Hepatocyte (in vitro differentiated cells): ENCODE data around the gene NUBPL. TPM values are rescaled to one million over a fixed set of nuclear protein-coding genes. Genes with fewer than 3 reads are reported as not detected.

Experiments used
- DNase-seq: peaks from one replicate; pipeline ENCODE4 v3.0.0-alpha.2; 2016; ENCODE audit warnings: low spot score
- H2AFZ ChIP-seq: fragments of 200-600 bp; sonication (generic); 2 replicates; pipeline ENCODE4 v1.6.0; 2016; ENCODE audit warnings: antibody characterized with exemption, mild to moderate bottlenecking
- H3K27ac ChIP-seq: fragments of 200-600 bp; sonication (generic); 2 replicates; pipeline ENCODE4 v1.5.1; 2016; ENCODE audit warnings: mild to moderate bottlenecking
- H3K27me3 ChIP-seq: fragments of 200-600 bp; sonication (generic); 2 replicates; pipeline ENCODE4 v1.6.1; 2016
- H3K36me3 ChIP-seq: fragments of 200-600 bp; sonication (generic); replicated peaks from 2 replicates; pipeline ENCODE4 v1.5.1; 2016; ENCODE audit warnings: low read depth; ENCODE audit not compliant: insufficient read depth
- H3K4me1 ChIP-seq: fragments of 200-600 bp; sonication (generic); 2 replicates; pipeline ENCODE4 v1.5.1; 2016; ENCODE audit warnings: mild to moderate bottlenecking, moderate library complexity; ENCODE audit not compliant: insufficient read depth
- H3K4me2 ChIP-seq: fragments of 200-600 bp; sonication (generic); 2 replicates; pipeline ENCODE4 v1.6.0; 2016
- H3K4me3 ChIP-seq: fragments of 200-600 bp; sonication (generic); 2 replicates; pipeline ENCODE4 v1.5.1; 2016; ENCODE audit warnings: mild to moderate bottlenecking
- H3K79me2 ChIP-seq: fragments of 200-600 bp; sonication (generic); 2 replicates; pipeline ENCODE4 v1.6.0; 2017; ENCODE audit warnings: mild to moderate bottlenecking
- H3K9me2 ChIP-seq: fragments of 200-600 bp; sonication (generic); replicated peaks from 2 replicates; pipeline ENCODE4 v1.6.0; 2017; ENCODE audit warnings: mild to moderate bottlenecking; ENCODE audit not compliant: insufficient read depth
- H3K9me3 ChIP-seq: fragments of 200-600 bp; sonication (generic); 2 replicates; pipeline ENCODE4 v1.5.1; 2016; ENCODE audit warnings: low read depth, mild to moderate bottlenecking
- H4K20me1 ChIP-seq: fragments of 200-600 bp; sonication (generic); 2 replicates; pipeline ENCODE4 v1.6.0; 2016; ENCODE audit warnings: mild to moderate bottlenecking; ENCODE audit not compliant: insufficient read depth, poor library complexity, severe bottlenecking
- EZH2 ChIP-seq: fragments of 200-600 bp; sonication (generic); IDR thresholded peaks from 2 replicates; pipeline ENCODE4 v1.6.1; 2016; ENCODE audit warnings: antibody characterized with exemption, mild to moderate bottlenecking, borderline replicate concordance
- EZH2phosphoT487 ChIP-seq: fragments of 200-600 bp; sonication (generic); IDR thresholded peaks from one replicate; pipeline ENCODE4 v1.6.1; 2018; ENCODE audit warnings: antibody characterized with exemption, mild to moderate bottlenecking, low read depth, moderate library complexity; ENCODE audit not compliant: unreplicated experiment, severe bottlenecking
- WGBS: methylation state at CpG from one replicate; pipeline ENCODE4 v1.1.6; 2016; ENCODE audit warnings: low lambda C conversion rate; ENCODE audit errors: missing lambda C conversion rate; 5-methylcytosine and 5-hydroxymethylcytosine counted together
- polyA plus RNA-seq: library from polyadenylated mRNA; unstranded; fragments of >200 nt; fragmentation: Nextera tagmentation; extraction: Ambion mirVana; gene quantifications from 2 replicates; pipeline ENCODE4 v1.2.1, GENCODE V29; 2016
- total RNA-seq: library from RNA; depleted of rRNA; stranded (reverse); fragments of >200 nt; gene quantifications from 2 replicates; pipeline ENCODE4 v1.2.3, GENCODE V29; 2014
- TF ChIP-seq, protein P1 (sequence below): fragments of 200-600 bp; sonication (generic); IDR thresholded peaks from 2 replicates; pipeline ENCODE4 v1.5.1; 2016; ENCODE audit warnings: antibody characterized with exemption, mild to moderate bottlenecking; ENCODE audit not compliant: poor library complexity

NUBPL gene
- total and polyA plus RNA-seq, 2 experiments from 2014 or later, result 7.4 to 14.8 TPM

DNA sequence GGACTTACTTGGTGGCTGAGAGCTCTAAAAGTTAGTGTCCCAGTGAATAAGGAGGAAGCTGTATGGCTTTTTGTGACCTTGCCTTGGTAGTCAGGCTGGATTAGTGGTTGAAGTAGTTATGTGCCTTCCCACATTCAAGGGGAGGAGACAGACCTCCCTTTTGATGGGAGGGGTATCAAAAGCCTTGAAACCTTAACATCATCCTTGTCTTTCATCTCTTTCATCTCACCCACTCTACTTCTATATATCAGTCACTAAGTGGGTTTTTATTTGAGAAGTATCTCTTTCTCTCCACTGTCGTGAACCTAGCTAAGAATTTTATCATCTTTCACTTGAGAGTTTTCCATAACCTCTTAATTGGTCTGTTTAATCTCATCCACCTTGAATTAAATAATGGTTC is 15.7 kb downstream of the NUBPL start:
- no peaks in the 10 kb centered on the region for H3K4me1 ChIP-seq
- 100% methylated on average over 1 of the region's 1 CpG for WGBS

DNA sequence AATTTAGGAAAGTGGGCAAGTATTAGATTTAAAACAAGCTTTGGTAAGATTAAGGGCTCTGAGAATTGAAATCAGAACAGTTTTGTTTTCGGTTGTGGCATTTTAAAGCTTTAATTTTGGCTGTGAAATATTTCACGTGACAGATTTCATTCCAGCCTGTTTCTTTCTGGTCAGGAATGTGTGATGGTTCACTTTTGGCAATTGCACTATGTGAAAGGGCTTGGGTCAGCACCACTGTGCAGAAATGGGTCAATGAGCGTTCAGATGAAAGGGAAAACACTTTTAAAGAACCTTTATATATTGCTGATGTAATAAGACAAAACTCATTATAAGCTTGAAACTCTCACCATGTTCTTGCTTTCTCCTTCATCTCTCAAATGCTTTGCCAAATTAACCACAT is 17.1 kb downstream of the NUBPL start:
- no peak for DNase-seq
- H3K9me2 ChIP-seq, result no peaks in the 10 kb centered on the region
- no peak overlapping the region for H3K4me3 ChIP-seq
- H3K9me3 ChIP-seq, result no peaks in the 10 kb centered on the region
- 60% methylated on average over 3 of the region's 3 CpGs for WGBS
- H4K20me1 ChIP-seq, result no peaks in the 10 kb centered on the region
- H3K4me1 ChIP-seq, result no peaks in the 10 kb centered on the region
- H3K4me2 ChIP-seq, result no peak overlapping the region
- no peak overlapping the region for H3K27ac ChIP-seq
- H3K36me3 ChIP-seq, result no peaks in the 10 kb centered on the region
- H3K27me3 ChIP-seq, result no peaks in the 10 kb centered on the region
- H3K79me2 ChIP-seq, result no peaks in the 10 kb centered on the region
- no peak for TF ChIP-seq EZH2
- TF ChIP-seq, protein P1, sequence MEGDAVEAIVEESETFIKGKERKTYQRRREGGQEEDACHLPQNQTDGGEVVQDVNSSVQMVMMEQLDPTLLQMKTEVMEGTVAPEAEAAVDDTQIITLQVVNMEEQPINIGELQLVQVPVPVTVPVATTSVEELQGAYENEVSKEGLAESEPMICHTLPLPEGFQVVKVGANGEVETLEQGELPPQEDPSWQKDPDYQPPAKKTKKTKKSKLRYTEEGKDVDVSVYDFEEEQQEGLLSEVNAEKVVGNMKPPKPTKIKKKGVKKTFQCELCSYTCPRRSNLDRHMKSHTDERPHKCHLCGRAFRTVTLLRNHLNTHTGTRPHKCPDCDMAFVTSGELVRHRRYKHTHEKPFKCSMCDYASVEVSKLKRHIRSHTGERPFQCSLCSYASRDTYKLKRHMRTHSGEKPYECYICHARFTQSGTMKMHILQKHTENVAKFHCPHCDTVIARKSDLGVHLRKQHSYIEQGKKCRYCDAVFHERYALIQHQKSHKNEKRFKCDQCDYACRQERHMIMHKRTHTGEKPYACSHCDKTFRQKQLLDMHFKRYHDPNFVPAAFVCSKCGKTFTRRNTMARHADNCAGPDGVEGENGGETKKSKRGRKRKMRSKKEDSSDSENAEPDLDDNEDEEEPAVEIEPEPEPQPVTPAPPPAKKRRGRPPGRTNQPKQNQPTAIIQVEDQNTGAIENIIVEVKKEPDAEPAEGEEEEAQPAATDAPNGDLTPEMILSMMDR, result no peak
- no peak for TF ChIP-seq EZH2phosphoT487
- H2AFZ ChIP-seq, result no peak overlapping the region

More for the DNA sequence above, 15.7 kb downstream of the NUBPL start:
- Histone ChIP-seq H3K4me3 (no peak overlapping the region), H3K9me3 (no peaks in the 10 kb centered on the region), H3K79me2 (no peaks in the 10 kb centered on the region), H2AFZ (no peak overlapping the region), H3K27me3 (no peaks in the 10 kb centered on the region), H4K20me1 (no peaks in the 10 kb centered on the region), H3K27ac (no peak overlapping the region), H3K36me3 (no peaks in the 10 kb centered on the region), H3K4me2 (no peak overlapping the region), H3K9me2 (no peaks in the 10 kb centered on the region)
- TF ChIP-seq, protein P1, result no peak
- TF ChIP-seq EZH2 (no peak), EZH2phosphoT487 (no peak)
- DNase-seq, result no peak

DNA sequence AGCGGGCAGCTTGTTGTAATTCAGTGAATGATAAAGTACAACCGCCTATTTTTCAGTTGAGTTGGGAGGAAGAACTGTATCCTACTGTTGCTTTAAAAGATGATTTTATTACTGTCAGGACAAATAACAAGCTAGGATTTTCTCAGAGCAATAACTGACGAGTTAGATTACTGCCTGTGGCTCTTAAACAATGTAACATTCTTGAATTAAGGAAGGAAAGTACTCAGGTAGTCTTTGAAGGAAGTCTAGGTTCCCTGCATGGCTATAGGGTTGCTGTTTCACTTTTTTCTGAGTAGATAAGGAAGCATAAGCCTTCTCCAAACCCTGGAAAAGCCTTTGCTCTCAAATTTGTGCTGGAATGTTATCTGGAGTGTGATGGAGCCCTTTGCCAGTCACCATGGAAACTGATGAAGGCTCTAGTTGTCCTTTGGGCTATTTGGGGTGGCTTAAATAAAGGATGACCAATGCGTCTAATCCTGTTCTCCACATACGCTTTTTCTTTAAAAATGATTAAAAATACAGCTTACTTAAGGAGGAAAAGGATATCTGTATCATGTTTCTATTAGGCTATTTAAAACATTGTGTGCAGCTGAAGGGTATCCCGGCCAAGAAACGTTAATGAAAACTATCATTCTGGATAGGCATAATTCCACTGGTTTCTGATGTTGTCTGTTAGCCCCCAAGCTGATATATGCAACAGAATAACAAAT is 17.7 kb downstream of the NUBPL start:
- no peak for DNase-seq
- H3K4me1 ChIP-seq, result no peaks in the 10 kb centered on the region
- no peaks in the 10 kb centered on the region for H4K20me1 ChIP-seq
- H3K9me3 ChIP-seq, result no peaks in the 10 kb centered on the region
- TF ChIP-seq, protein P1, result no peak
- TF ChIP-seq EZH2 (no peak), EZH2phosphoT487 (no peak)
- no peaks in the 10 kb centered on the region for H3K27me3 ChIP-seq
- WGBS, result 64% methylated on average over 7 of the region's 7 CpGs
- H2AFZ ChIP-seq, result no peak overlapping the region
- no peak overlapping the region for H3K4me3 ChIP-seq
- no peaks in the 10 kb centered on the region for H3K36me3 ChIP-seq
- H3K79me2 ChIP-seq, result no peaks in the 10 kb centered on the region
- no peak overlapping the region for H3K4me2 ChIP-seq
- H3K27ac ChIP-seq, result no peak overlapping the region
- no peaks in the 10 kb centered on the region for H3K9me2 ChIP-seq
